Neuronal stem cell (in vitro differentiated cells): Measurements from ENCODE around the gene CACYBP.
A peak's percentile ranks its signal among the peaks of the same experiment; 100 is the strongest.

Experiments
- DNase-seq: peaks from one replicate; pipeline ENCODE4 v3.0.0-alpha.2; 2013; ENCODE audit warnings: low spot score
- H2AFZ ChIP-seq: one replicate; pipeline ENCODE4 v1.6.1; 2013; ENCODE audit warnings: mild to moderate bottlenecking, low read length, inconsistent platforms
- H2AK5ac ChIP-seq: 2 replicates; pipeline ENCODE4 v1.6.1; 2013; ENCODE audit warnings: low read depth, mild to moderate bottlenecking, inconsistent platforms, low read length, moderate library complexity, mixed read lengths
- H2BK120ac ChIP-seq: 2 replicates; pipeline ENCODE4 v1.6.1; 2013; ENCODE audit warnings: low read depth, mild to moderate bottlenecking, inconsistent platforms, low read length, moderate library complexity, mixed read lengths
- H2BK12ac ChIP-seq: one replicate; pipeline ENCODE4 v1.6.1; 2013; ENCODE audit warnings: low read length, inconsistent platforms
- H2BK15ac ChIP-seq: 2 replicates; pipeline ENCODE4 v1.6.1; 2013; ENCODE audit warnings: mild to moderate bottlenecking, low read length, inconsistent platforms, mixed read lengths
- H2BK5ac ChIP-seq: one replicate; pipeline ENCODE4 v1.6.1; 2013; ENCODE audit warnings: inconsistent platforms, mild to moderate bottlenecking, low read length, moderate library complexity
- H3K14ac ChIP-seq: one replicate; pipeline ENCODE4 v1.6.1; 2013; ENCODE audit warnings: low read length, inconsistent platforms
- H3K18ac ChIP-seq: 2 replicates; pipeline ENCODE4 v1.6.1; 2013; ENCODE audit warnings: low read length, inconsistent platforms
- H3K23ac ChIP-seq: 2 replicates; pipeline ENCODE4 v1.6.1; 2013; ENCODE audit warnings: low read depth, mild to moderate bottlenecking, mixed read lengths, low read length, inconsistent platforms; ENCODE audit not compliant: poor library complexity
- H3K27ac ChIP-seq: replicated peaks from 3 replicates; pipeline ENCODE4 v1.5.1; 2013; ENCODE audit warnings: low read length, inconsistent platforms
- H3K27me3 ChIP-seq, 3 experiments: 2 replicates each; pipeline ENCODE4 v1.6.1; 2013; ENCODE audit warnings: low read length in 3 of 3, mild to moderate bottlenecking in 2 of 3, inconsistent platforms in 1 of 3, low read depth in 1 of 3, mixed read lengths in 1 of 3, moderate library complexity in 1 of 3; ENCODE audit not compliant: control insufficient read depth in 3 of 3, insufficient read depth in 3 of 3
- H3K36me3 ChIP-seq, 2 donors: replicated peaks in 1 of 2; 2 replicates each; pipeline ENCODE4 v1.6.1; 2013; ENCODE audit warnings: low read length in 2 of 2; ENCODE audit not compliant: control insufficient read depth in 2 of 2, insufficient read depth in 2 of 2
- H3K4ac ChIP-seq: 2 replicates; pipeline ENCODE4 v1.6.1; 2013; ENCODE audit warnings: inconsistent platforms, mild to moderate bottlenecking, low read length, moderate library complexity
- H3K4me1 ChIP-seq, 2 donors: 1 replicate in 1 of 2; 2 replicates in 1 of 2; pipeline ENCODE4 v1.6.1; 2013; ENCODE audit warnings: low read length in 2 of 2, low read depth in 1 of 2; ENCODE audit not compliant: control insufficient read depth in 2 of 2, insufficient read depth in 1 of 2
- H3K4me2 ChIP-seq: one replicate; pipeline ENCODE4 v1.6.1; 2013; ENCODE audit warnings: mild to moderate bottlenecking, low read length, inconsistent platforms; ENCODE audit not compliant: insufficient read depth, poor library complexity, severe bottlenecking
- H3K4me3 ChIP-seq, 2 donors: 2 replicates each; pipeline ENCODE4 v1.5.1; 2013; ENCODE audit warnings: low read length in 2 of 2, mild to moderate bottlenecking in 2 of 2, inconsistent platforms in 1 of 2, moderate library complexity in 1 of 2
- H3K79me1 ChIP-seq: one replicate; pipeline ENCODE4 v1.6.1; 2013; ENCODE audit warnings: low read depth, mild to moderate bottlenecking, inconsistent platforms, low read length, moderate library complexity
- H3K9ac ChIP-seq: one replicate; pipeline ENCODE4 v1.6.1; 2013; ENCODE audit warnings: mild to moderate bottlenecking, low read depth, low read length, inconsistent platforms; ENCODE audit not compliant: poor library complexity
- H3K9me3 ChIP-seq, 2 donors: replicated peaks in 1 of 2; 2 replicates each; pipeline versions ENCODE3 to v1.6.1; 2013; ENCODE audit warnings: low read length in 2 of 2, mild to moderate bottlenecking in 2 of 2, inconsistent platforms in 1 of 2, low read depth in 1 of 2, mixed read lengths in 1 of 2, moderate library complexity in 1 of 2; ENCODE audit not compliant: control insufficient read depth in 2 of 2, insufficient read depth in 1 of 2
- H4K8ac ChIP-seq: one replicate; pipeline ENCODE4 v1.6.1; 2013; ENCODE audit warnings: low read depth, mild to moderate bottlenecking, inconsistent platforms, low read length, moderate library complexity
- H4K91ac ChIP-seq: one replicate; pipeline ENCODE4 v1.6.1; 2013; ENCODE audit warnings: low read length, low read depth, mild to moderate bottlenecking, inconsistent platforms; ENCODE audit not compliant: poor library complexity
- WGBS, 2 donors: extraction: QIAGEN DNeasy Blood & Tissue Kit; methylation state at CpG; one replicate each; pipeline ENCODE4 v1.1.7; 2013; ENCODE audit warnings: missing lambda C conversion rate in 2 of 2, mixed read lengths in 1 of 2; ENCODE audit not compliant: insufficient read length in 2 of 2, insufficient replicate concordance in 1 of 2; ENCODE audit errors: extremely low coverage in 2 of 2; 5-methylcytosine and 5-hydroxymethylcytosine counted together

CACYBP gene

GRCh38 chr1:175045097-175045496, 45.4 kb downstream of the CACYBP start:
- no peak for DNase-seq
- Histone ChIP-seq H2AFZ (no peak overlapping the region), H3K27ac (no peak overlapping the region), H3K4me2 (no peak overlapping the region), H3K27me3 (no peaks in the 10 kb centered on the region), H3K14ac (no peak overlapping the region), H2AK5ac (peak overlapping the region; percentile 68), H2BK12ac (no peak overlapping the region), H3K9me3 (peaks cover 0 to 4% of the 10 kb centered on the region in 2 donors), H3K79me1 (no peaks in the 10 kb centered on the region), H3K9ac (no peak overlapping the region), H4K8ac (no peak overlapping the region), H3K36me3 (no peaks in the 10 kb centered on the region), H3K18ac (peak overlapping the region; percentile 44), H3K4me1 (peaks cover 7 to 10% of the 10 kb centered on the region in 2 donors), H2BK15ac (no peak overlapping the region), H3K23ac (peak overlapping the region; percentile 10), H2BK5ac (peak overlapping the region; percentile 39), H4K91ac (no peak overlapping the region), H3K4ac (no peak overlapping the region), H3K4me3 (no peak overlapping the region), H2BK120ac (no peak overlapping the region)
- no CpG with 5 or more reads among the region's 19 CpGs for WGBS, 2 donors

GRCh38 chr1:175045519-175045918, 45.8 kb downstream of the CACYBP start:
- Histone ChIP-seq H3K9ac (no peak overlapping the region), H3K4me3 (no peak overlapping the region), H3K23ac (no peak overlapping the region), H2BK5ac (no peak overlapping the region), H3K79me1 (no peaks in the 10 kb centered on the region), H3K4ac (no peak overlapping the region), H3K27ac (no peak overlapping the region), H2AFZ (no peak overlapping the region), H3K14ac (no peak overlapping the region), H2BK15ac (no peak overlapping the region), H2AK5ac (peak overlapping the region; percentile 68), H3K9me3 (peaks cover 0 to 4% of the 10 kb centered on the region in 2 donors), H2BK120ac (no peak overlapping the region), H4K8ac (no peak overlapping the region), H3K18ac (no peak overlapping the region), H3K4me2 (no peak overlapping the region), H2BK12ac (no peak overlapping the region), H4K91ac (no peak overlapping the region), H3K4me1 (peaks cover 7 to 10% of the 10 kb centered on the region in 2 donors), H3K36me3 (no peaks in the 10 kb centered on the region), H3K27me3 (no peaks in the 10 kb centered on the region)
- WGBS, 2 donors, result no CpG with 5 or more reads among the region's 32 CpGs
- no peak for DNase-seq

- no peaks in the 10 kb centered on the region for H3K36me3 ChIP-seq
- no peak overlapping the region for H4K8ac ChIP-seq
- no peak overlapping the region for H3K18ac ChIP-seq
- no peak for DNase-seq
- H4K91ac ChIP-seq, result no peak overlapping the region
- no CpG with 5 or more reads among the region's 2 CpGs for WGBS, 2 donors
- H2BK5ac ChIP-seq, result no peak overlapping the region
- no peak overlapping the region for H2AK5ac ChIP-seq
- no peaks in the 10 kb centered on the region for H3K9me3 ChIP-seq
- H3K23ac ChIP-seq, result no peak overlapping the region
- no peak overlapping the region for H2BK15ac ChIP-seq
- no peak overlapping the region for H2BK12ac ChIP-seq
- H3K9ac ChIP-seq, result no peak overlapping the region
- no peaks in the 10 kb centered on the region for H3K4me1 ChIP-seq
- no peak overlapping the region for H2AFZ ChIP-seq
- no peak overlapping the region for H3K4me2 ChIP-seq
- H2BK120ac ChIP-seq, result no peak overlapping the region
- no peak overlapping the region for H3K27ac ChIP-seq
- H3K4me3 ChIP-seq, result no peak overlapping the region
- no peak overlapping the region for H3K14ac ChIP-seq
- H3K4ac ChIP-seq, result no peak overlapping the region
- H3K79me1 ChIP-seq, result no peaks in the 10 kb centered on the region
- no peaks in the 10 kb centered on the region for H3K27me3 ChIP-seq
Measured at GRCh38 chr1:175050992-175051391, 51.2 kb downstream of the CACYBP start.

GRCh38 chr1:175054736-175055135, 55.0 kb downstream of the CACYBP start:
- Histone ChIP-seq H2AK5ac (no peak overlapping the region), H3K4me2 (no peak overlapping the region), H2BK12ac (no peak overlapping the region), H3K14ac (no peak overlapping the region), H3K18ac (no peak overlapping the region), H4K8ac (no peak overlapping the region), H3K27me3 (no peaks in the 10 kb centered on the region), H3K4me1 (no peaks in the 10 kb centered on the region), H3K4ac (no peak overlapping the region), H3K27ac (no peak overlapping the region), H4K91ac (no peak overlapping the region), H3K4me3 (no peak overlapping the region), H3K9ac (no peak overlapping the region), H3K36me3 (no peaks in the 10 kb centered on the region), H3K9me3 (no peaks in the 10 kb centered on the region), H2BK5ac (no peak overlapping the region), H2BK15ac (no peak overlapping the region), H3K23ac (no peak overlapping the region), H3K79me1 (no peaks in the 10 kb centered on the region), H2AFZ (no peak overlapping the region), H2BK120ac (no peak overlapping the region)
- no CpG with 5 or more reads among the region's 3 CpGs for WGBS, 2 donors
- no peak for DNase-seq
